Measurements from ENCODE around the gene KRTAP4-5.
"Not testable (repeated sequence)": the region's sequence is repeated elsewhere in the genome, so short reads cannot be mapped to it uniquely, and the experiment has no call there.

Gene KRTAP4-5

DNA sequence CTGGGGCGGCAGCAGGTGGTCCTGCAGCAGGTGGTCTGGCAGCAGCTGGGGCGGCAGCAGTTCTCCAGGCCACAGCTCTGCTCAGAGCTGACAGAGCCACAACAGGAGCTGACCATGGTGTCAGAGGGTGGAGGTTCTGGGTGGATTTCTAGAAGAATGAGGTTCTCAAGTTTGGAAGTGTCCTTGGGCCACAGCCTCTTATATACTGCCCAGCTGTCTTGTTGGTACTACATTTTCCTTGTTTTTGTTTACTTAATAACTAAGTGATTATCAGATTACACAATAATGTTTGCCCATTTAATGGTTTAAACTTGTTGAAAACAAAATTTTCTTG, at the start of gene KRTAP4-5:
KRTAP4-5 (minus strand) TSS at position 174 of the 334 bp plus-strand sequence; CDS start at position 116, 58 bp downstream.
- DNase-seq = no peak

DNA sequence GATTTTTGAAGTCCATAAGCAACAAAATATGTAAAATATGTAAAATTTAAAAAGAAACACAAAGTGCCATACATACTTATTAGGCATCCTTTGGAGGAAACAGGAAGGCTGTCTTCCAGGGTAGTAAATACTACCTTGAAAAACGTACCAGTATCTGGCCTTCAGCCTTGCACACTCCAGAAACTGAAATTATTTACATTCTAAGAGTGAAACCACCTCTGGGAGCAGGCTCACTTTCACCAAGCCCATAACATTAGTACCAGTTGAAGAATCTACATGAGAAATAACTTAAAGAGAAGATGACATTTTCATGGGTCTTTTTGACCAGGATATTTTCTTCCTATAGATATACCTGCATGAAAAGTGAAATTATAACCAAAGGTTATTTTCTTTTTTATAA, 46.4 kb upstream of the KRTAP4-5 start:
- no peak for DNase-seq

DNA sequence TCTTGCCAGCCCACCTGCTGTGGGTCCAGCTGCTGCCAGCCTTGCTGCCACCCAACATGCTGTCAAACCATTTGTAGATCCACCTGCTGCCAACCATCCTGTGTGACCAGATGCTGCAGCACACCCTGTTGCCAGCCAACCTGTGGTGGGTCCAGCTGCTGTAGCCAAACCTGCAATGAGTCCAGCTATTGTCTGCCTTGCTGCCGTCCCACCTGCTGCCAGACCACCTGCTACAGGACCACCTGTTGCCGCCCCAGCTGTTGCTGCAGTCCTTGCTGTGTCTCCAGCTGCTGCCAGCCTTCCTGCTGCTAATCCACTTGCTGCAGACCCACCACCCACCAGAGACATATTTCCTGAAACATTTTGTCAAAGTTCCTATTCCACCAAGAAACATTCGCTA, 40.7 kb upstream of the KRTAP4-5 start:
- no peak for DNase-seq

DNA sequence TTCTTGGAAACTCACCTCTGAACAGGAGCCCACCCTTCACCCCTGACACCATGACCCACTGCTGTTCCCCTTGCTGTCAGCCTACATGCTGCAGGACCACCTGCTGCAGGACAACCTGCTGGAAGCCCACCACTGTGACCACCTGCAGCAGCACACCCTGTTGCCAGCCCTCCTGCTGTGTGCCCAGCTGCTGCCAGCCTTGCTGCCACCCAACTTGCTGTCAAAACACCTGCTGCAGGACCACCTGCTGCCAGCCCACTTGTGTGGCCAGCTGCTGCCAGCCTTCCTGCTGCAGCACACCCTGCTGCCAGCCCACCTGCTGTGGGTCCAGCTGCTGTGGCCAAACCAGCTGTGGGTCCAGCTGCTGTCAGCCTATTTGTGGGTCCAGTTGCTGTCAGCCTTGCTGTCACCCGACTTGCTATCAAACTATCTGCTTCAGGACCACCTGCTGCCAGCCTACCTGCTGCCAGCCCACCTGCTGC, 40.3 kb upstream of the KRTAP4-5 start, which contains the start of gene KRTAP9-1:
KRTAP9-1 (plus strand) TSS at position 51 of the 482 bp plus-strand sequence; CDS start at position 51, 0 bp downstream.
- DNase-seq = not testable (repeated sequence)

DNA sequence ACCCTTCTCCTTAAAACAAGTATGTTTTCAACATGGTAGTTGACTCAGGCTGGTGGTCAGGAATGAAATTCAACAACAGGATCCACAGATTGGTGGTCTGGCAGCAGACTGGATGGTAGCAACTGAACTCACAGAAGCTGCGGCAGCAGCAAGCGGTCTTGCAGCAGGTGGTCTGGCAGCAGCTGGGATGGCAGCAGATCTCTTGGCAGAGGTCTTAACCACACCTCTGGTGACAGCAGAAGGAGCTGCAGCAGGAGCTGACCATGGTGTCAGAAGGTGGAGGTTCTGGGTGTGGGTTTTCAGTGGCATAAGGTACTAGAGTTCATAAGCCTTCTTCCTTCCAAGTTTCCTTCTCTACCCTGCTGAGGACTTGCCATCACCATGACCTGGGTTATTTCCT, 37.2 kb upstream of the KRTAP4-5 start:
- DNase-seq = no peak

DNA sequence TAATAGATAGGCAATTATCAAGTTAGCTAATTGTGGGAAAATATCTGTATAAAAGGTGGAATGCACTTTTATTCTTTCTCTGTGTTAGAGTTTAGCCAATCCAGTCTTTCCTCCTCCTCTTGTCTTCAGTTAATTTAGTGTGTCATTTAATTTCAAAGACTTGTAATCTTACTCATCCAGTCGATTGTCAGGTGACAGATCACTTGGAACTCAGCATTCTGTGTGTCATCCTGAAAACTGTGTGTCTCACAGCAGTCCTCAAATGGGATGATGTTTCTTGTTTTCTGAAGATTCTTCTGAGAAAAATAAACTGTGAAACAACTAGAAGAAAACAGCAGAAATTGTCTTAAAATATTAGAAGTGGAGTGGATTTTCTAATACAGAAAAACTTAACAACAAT, 35.4 kb upstream of the KRTAP4-5 start:
- DNase-seq = no peak

DNA sequence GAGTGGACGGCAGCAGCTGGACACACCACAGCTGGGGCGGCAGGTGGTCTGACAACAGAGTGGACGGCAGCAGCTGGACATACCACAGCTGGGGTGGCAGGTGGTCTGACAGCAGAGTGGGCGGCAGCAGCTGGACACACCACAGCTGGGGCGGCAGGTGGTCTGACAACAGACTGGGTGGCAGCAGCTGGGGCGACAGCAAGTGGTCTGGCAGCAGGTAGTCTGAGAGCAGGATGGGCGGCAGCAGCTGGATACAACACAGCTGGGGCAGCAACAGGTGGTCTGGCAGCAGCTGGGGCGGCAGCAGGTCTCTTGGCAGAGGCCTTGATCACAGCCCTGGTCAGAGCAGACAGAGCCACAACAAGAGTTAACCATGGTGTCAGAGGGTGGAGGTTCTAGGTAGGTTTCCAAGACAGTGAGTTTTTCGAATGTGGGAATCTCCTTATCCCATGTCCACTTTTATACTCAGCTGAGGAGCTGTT, 34.9 kb upstream of the KRTAP4-5 start, which contains the start of gene KRTAP4-1:
KRTAP4-1 (minus strand) TSS at position 432 of the 482 bp plus-strand sequence; CDS start at position 375, 57 bp downstream.
- no peak for DNase-seq

DNA sequence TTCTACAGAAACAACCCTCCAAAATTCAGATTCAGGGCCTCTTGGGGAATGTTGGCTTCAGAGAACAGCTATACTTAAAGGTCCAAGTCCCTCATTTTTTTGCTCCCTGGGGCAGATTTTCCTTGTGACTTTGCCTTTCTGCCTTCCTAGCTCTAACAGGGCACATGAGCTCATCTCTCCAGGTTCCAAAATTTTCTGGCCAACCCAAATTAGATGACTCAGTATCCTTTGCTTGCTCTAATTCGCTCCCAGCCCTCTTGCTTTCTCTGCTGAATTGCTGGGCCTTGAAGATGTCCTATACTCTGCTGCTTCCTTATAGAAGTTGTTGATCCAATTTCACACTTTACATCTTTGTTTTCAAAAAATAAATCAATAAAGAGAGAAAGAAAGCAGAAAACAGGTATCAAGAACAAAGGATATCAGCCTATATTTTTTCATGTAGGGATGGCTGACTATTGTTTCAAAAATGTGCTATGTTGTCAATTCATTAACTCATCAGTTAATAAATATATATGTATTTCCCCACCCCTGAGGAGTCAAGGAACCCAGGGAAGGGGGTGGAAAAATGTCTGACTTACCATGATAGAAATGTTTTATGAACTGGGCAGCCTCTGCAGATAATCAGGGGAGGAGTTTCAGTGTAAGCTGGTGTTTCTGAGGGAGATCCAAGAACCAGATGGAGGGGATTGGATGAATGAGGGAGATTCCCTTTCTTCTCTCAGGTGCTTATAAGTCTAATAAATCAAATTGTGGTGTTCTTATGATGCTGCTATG, 29.4 kb upstream of the KRTAP4-5 start:
- DNase-seq = no peak

DNA sequence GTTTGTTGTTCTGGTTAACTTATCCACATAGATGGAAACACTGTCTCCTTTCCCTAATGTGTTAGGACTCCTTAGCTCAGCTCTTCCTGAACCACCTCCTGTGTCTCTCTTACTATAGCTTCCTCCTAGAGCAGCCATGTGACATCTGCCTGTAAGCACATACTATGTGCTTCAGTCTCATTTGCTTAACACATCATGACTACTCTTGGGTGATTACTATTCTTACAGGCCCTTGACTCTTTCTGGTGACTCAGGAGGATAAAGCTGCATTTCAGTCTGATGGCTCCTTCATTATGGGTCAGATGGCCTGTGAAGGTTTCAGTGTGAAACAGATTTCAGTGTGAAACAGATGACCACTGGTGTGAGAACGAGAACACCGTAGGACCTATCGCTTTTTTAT, 28.7 kb upstream of the KRTAP4-5 start:
- no peak for DNase-seq

DNA sequence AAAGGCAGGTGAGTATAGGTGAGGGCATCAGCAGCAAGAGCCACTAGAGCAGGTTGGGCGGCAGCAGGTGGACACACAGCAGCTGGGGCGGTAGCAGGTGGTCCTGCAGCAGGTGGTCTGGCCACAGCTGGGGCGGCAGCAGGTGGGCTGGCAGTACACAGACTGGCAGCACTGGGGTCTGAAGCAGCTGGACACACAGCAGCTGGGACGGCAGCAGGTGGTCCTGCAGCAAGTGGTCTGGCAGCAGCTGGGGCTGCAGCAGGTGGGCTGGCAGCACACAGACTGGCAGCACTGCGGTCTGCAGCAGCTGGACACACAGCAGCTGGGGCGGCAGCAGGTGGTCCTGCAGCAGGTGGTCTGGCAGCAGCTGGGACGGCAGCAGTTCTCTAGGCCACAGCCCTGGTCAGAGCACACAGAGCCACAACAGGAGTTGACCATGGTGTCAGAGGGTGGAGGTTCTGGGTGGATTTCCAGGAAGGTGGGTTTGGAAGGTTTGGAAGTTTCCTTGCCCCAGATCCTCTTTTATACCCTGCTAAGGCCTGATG, 28.2 kb upstream of the KRTAP4-5 start, which contains the start of gene KRTAP4-2:
KRTAP4-2 (minus strand) TSS at position 495 of the 545 bp plus-strand sequence; CDS start at position 438, 57 bp downstream.
- no peak for DNase-seq

DNA sequence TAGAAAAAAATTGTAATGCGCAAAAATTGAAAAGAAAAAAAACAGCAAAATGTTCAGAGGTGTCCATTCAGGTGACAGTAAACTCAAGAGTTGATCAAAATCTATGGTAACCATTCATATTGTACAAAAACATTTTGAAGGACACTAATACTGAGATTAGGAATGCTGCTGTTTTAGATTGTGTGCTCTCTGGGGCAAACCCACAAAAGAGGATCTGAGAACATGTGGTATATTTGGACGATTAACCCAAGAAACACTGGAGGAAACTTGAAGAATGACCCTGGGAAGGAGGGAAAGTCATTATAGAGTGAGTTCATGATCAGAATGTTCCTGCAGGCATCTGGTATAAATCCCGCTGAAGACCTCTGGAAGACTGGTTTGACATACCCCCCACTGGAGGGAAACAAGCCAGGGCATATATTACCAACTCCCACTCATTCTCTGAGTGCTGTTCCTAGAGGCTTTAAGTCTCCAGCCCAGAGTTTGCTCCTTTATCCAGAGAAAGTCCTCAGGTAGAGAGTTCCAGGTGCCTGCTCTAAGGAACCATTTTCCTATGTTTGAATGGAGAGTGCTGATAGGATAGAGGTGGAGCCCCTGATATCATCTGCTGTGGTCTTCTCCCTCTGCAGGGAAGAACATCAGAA, 27.2 kb upstream of the KRTAP4-5 start:
- no peak for DNase-seq

DNA sequence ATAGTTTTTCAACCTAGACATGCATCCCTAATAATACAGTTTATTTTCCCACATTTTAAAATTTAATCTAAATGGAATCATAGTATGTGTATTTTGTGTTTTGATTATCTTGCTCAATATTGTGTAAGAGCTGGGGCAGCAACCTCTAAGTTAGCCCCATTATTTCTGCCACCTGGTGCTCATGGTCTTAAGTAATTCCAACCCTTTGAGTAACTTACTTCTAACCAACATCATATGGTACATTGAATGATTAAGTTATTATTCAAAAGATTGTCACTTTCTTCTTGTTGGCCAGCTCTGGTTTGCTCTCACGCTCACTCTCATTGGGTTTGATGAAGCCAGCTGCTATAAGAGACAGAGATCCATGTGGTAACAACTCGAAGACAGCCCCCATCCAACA, 22.3 kb upstream of the KRTAP4-5 start:
- no peak for DNase-seq

DNA sequence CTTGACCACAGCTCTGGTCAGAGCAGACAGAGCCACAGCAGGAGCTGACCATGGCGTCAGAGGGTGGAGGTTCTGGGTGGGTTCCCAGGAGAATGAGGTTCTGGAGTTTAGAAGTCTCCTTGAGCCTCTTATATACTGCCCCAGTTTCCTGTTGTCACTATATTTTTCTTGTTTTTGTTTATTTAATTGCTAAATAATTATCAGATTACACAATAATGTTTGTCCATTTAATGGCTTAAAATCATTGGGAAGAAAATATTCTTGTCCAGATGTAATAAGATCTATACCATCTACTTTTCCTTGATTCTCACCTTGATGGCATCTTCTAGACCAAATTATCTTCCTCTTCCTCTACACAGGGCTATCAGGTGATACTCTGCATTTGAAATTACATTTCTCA, 18.5 kb upstream of the KRTAP4-5 start, which contains the start of gene KRTAP4-3:
KRTAP4-3 (minus strand) TSS at position 101 of the 400 bp plus-strand sequence; CDS start at position 52, 49 bp downstream.
- no peak for DNase-seq

DNA sequence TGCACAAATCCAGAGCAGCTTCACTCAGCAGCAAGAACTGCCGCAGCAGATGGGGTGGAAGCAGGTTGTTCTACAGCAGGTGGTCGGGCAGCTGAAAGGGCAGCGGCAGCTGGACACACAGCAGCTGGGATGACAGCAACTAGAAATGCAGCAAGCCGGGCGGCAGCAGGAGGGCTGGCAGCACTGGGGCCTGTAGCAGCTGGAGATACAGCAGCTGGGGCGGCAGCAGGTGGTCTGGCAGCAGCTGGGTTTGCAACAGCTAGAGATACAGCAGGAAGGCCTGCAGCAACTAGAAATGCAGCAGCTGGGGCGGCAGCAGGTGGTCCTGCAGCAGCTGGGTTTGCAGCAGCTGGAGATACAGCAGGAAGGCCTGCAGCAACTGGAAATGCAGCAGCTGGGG, 17.9 kb upstream of the KRTAP4-5 start:
- no peak for DNase-seq

DNA sequence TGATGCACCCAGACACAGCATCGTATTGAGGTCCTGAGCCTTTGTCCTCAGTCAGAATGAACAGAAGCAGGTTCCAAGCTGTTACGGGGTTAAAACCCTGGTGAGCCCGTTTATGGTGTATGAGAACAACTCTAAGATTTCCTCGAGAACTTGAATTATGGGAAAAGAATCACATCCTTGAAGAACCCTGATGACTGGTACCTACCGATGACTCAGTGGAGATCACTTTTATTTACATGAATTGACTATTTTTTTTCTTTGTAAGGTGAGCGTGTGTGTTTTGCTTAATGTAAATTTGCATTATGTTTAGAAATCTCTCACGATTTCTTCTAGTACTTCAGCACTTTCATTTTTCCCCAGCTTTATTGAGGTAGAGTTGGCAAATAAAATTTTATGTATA, 14.2 kb upstream of the KRTAP4-5 start:
- DNase-seq = no peak

DNA sequence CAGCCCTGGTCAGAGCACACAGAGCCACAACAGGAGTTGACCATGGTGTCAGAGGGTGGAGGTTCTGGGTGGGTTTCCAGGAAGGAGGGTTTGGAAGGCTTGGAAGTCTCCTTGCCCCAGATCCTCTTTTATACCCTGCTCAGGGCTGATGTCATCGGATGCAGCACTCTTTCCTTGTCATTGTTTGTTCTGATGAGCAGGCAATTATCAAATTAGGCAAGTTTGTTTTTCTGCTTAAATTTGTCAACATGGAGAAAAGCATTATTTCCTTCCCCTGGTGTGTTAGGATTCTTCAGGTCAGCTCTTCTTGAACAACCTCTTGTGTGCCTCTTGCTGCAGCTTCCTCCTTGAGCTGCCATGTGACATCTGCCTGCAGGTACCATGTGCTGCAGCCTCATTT, 11.0 kb upstream of the KRTAP4-5 start, which contains the start of gene KRTAP4-4:
KRTAP4-4 (minus strand) TSS at position 101 of the 400 bp plus-strand sequence; CDS start at position 44, 57 bp downstream.
- no peak for DNase-seq

DNA sequence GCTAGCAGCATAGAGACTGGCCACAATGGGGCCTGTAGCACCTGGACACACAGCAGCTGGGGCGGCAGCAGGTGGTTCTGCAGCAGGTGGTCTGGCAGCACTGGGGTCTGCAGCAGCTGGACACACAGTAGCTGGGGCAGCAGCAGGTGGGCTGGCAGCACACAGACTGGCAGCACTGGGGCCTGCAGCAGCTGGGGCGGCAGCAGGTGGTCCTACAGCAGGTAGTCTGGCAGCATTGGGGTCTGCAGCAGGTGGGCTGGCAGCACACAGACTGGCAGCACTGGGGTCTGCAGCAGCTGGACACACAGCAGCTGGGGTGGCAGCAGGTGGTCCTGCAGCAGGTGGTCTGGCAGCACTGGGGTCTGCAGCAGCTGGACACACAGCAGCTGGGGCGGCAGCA, 10.6 kb upstream of the KRTAP4-5 start:
- DNase-seq = not testable (repeated sequence)

DNA sequence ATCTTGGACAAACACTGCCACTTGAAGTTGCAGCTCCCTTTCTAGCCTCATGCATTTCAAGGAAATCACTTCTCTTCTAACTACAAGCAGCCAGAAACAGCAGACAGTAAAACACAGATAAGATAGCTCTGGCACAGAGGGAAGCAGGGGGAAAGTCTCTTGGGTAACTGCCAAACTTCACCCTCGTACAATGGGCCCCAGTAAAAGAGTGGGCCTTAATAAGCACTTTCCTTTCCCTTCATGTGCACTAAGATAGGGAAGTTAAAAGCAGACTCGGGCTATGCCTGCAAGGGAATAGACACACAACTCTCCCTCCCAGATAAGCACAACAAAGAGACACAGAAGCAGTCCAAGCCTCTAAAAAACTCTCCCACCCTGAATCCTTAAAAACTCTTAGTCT, 4.2 kb upstream of the KRTAP4-5 start:
- DNase-seq = no peak

DNA sequence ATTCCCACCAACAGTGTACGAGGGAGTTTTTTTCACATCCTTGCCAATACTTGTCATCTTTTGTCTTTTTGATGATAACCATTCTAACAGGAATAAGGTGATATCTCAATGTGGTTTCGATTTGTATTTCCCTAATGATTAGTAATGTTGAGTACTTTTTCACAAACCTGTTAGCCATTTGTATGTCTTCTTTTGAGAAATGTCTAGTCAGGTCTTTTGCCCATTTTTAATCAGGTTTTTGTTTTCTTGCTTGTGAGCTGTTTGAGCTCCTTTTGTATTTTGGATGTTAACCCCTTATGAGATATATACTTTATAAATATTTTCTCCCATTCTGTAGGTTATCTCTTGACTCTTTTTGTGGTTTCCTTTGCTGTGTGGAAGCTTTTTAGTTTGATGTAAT, 1.9 kb upstream of the KRTAP4-5 start:
- DNase-seq = no peak

DNA sequence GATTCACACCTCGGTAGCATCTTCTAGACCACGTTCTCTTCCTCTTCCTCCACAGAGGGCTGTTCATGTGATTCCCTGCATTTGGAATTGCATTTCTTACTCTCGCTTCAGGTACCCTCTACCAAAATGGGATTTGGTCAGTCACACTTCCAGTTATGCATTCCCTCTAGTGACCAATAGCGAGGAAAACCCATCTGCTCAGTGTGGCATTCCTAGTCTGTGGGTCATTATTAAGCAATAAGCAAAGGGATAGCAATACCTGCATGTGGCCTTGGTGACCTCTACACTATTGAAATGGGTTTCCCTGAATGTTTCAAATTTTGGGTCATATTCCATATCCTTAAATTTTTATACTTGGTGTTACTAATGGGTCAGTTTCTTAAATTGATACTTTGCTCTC, 401 bp upstream of the KRTAP4-5 start:
- DNase-seq = no peak

DNA sequence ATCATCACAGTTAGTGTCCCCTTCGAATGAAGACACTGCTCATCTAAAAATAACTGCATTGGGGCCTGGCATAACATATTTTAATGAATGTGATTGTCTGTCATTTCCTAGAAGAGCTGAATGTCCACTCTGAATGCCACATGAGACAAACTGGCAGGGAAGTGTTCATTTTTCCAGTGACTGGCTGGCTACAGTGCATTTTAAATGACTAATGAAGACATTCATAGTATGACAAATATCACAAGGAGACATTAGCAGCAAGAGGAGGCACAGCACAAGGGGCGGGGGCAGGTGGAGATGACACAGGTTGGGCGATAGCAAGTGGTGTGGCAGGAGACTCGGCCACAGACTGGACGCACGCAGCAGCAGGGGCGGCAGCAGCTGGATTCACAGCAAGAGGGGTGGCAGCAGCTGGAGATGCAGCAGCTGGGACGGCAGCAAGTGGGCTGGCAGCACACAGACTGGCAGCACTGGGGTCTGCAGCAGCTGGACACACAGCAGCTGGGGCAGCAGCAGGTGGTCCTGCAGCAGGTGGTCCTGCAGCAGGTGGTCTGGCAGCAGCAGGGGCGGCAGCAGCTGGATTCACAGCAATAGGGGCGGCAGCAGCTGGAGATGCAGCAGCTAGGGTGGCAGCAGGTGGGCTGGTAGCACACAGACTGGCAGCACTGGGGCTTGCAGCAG, 514 bp downstream of the KRTAP4-5 start:
- DNase-seq = not testable (repeated sequence)

DNA sequence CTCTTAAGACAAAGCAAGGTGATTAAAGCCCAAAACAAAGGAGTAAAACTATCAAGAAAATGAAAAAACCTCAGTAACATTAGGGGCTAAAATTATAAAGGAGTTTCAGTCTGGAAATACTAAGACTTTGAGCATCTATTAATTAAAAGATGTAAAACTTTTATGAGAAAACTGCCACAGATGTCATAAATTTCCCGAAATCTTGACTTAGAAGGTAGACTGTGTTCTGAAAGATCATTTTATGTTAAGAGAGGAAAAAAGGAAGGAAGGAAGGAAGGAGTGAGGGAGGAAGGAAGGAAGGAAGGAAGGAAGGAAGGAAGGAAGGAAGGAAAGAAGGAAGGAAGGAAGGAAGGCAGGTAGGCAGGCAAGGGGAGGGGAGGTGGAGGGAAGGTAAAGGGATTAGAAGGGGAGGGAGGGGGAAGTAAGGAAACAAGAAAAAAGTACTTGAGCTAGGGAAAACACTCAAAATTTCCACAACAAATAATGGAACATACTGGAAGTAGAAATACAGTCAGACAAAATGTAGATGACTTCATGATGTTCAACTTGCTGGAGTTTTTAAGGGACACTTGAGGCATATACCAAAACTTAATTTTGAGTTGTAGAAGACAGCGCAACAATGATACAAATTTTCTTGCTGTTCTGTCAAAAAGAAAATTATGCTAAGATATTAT, 2.0 kb downstream of the KRTAP4-5 start:
- no peak for DNase-seq

Measured in activated CD4-positive, alpha-beta T cell treated with anti-CD3 and anti-CD28 coated beads, Interleukin-2, amount 50 U/mL, for 4 hours (primary cell).